ENCODE measurements around the gene ABI3BP. TPM values are rescaled to one million over a fixed set of nuclear protein-coding genes. Genes with fewer than 3 reads are reported as not detected.

The ABI3BP gene
- total RNA-seq, 2 donors from 2014 or later = 59.8 to 72.0 TPM

DNA sequence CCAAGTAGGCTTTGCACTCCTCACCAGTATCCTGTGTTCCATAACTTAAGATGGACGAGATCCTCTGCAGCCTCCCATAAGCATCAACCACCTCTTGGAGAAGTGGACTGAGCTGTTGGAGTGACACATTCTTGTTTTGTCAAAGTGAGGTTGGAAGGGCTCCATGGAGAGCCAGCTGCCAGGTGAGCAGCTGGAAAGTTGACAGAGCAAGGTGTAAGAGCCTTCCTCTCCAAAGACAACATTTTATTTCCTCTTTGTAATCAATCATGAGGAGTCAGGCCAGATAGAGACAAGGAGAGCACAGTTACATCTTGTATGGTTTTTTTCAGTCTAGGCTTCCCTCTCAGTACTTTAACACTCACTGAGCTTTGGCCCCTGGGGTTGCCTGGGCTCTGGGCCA lies 5.1 kb downstream of the ABI3BP start:
- DNase-seq = no peak
- intact Hi-C loops (cut with DNase I) = no loop called here
- ATAC-seq = no peak

DNA sequence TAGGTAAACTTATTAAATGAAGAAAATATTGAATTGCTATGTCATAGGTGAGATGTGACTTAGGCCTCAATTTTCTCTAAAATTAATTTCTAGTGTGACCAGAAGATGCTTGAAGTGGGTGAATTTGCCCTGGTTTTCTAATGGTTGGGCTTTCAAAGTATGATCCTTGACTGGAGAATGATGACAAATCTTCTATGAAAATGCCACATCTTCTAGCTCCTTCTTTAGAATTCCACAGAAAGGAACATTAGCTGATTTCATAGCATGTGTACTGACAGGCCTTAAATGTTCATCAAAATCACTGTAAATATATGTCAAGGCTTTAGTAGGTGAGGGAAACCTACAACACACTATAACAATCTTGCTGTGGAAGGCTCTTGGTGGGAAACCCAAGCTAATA lies 8.9 kb downstream of the ABI3BP start:
- intact Hi-C loops (cut with DNase I) = no loop called here
- ATAC-seq (no peak), DNase-seq (no peak)

DNA sequence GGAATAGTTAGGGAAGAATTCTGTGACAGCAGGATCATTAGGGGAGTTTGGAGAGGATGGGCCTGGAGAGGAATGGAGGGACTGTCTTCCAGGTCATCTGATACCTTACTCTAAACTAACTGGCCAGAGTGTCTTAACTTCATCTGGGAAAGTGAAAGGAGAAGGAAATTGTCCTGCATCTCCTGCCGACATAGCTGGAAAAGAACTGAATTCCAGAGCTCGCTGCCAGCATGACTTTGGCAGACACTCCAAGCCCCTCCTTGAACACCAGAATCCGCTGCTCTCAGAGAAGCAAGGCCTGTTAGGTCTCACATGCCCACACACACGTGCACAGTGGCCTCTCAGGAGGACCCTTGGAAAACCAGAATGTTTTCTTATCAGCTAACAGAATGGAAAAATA lies 10.5 kb downstream of the ABI3BP start:
- DNase-seq = peak; percentile 64
- intact Hi-C loops (cut with DNase I) = no loop called here
- ATAC-seq = peak; percentile 85 to 91

- DNase-seq (no peak), ATAC-seq (no peak)
- intact Hi-C loops (cut with DNase I) = no loop called here
Observed at GRCh38 chr3:100981164-100981911, 11.9 kb downstream of the ABI3BP start.

GRCh38 chr3:100978011-100978659 lies 15.1 kb downstream of the ABI3BP start:
- no peak for DNase-seq
- intact Hi-C loops (cut with DNase I) = loop anchor here in 1 of 2 donors (10.0 kb wide), 1 partner anchor 103 kb away; no protein-coding TSS in a partner anchor
- peak; percentile 31 to 42 for ATAC-seq

DNA sequence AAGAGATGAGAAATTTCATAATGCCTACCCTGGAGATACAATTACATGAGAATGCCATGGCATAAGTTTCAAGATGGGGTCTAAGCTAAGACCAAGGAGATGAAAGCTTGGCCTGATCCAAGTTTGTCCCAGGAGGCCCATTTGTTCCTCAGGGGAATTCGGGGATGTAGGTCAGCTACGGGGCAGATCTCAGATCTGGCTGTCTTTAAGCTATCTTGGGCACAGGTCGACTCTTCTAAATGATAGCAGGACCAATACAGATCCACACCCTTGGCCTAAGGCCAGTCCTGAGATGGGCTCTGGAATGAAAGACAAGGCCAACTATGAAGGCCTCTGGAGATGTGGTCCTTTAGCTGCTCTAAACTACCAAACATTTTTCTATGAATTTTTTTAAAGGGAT lies 16.6 kb downstream of the ABI3BP start:
- intact Hi-C loops (cut with DNase I) = loop anchor here in 1 of 2 donors (10.0 kb wide), 1 partner anchor 102 kb away; no protein-coding TSS in a partner anchor
- no peak for DNase-seq
- ATAC-seq = no peak

GRCh38 chr3:100975714-100976113 lies 17.5 kb downstream of the ABI3BP start:
- peak; percentile 47 to 56 for ATAC-seq
- DNase-seq = no peak
- intact Hi-C loops (cut with DNase I) = loop anchor here in 1 of 2 donors (10.0 kb wide), 1 partner anchor 101 kb away; no protein-coding TSS in a partner anchor

DNA sequence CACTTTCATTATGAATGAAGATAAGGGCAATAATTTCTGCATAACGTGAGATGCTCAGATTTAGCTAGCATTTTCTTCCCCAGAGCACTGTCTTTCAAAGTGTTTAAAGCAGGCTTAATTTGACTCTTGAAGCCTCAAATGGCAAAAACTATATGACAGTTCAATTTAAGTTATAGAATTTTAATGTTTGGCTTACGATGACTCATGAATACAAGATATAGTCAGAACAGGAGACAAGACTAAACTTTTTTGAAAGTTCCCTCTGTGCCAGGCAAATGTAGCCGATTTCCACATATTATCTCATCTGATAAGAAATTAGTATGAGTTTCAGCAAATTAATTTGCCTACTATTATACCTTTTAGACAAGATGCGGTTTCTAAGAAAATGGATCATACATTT lies 19.6 kb downstream of the ABI3BP start:
- ATAC-seq = no peak
- intact Hi-C loops (cut with DNase I) = loop anchor here in 1 of 2 donors (10.0 kb wide), 1 partner anchor 99 kb away; no protein-coding TSS in a partner anchor
- DNase-seq = no peak

DNA sequence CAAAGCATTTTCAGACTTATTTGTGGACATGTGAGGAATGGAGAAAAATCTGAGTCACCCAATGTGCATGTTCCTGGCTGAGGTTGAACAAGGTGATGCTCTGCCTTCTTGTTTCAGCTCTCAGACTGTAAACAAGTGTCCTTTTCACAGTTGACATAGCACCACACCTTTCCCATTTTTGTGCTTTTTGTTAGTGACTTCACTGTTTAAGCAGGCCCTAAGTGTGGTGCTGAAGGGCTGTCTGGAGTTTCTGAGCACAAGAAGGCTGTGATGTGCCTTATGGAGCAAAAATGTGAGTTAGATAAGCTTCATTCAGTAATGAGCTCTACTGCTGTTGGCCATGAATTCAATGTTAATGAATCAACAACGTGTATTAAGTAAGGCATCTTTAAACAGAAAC lies 20.4 kb downstream of the ABI3BP start:
- DNase-seq = no peak
- intact Hi-C loops (cut with DNase I) = loop anchor here in 1 of 2 donors (10.0 kb wide), 1 partner anchor 98 kb away; no protein-coding TSS in a partner anchor

GRCh38 chr3:100972301-100972844 lies 20.8 kb downstream of the ABI3BP start:
- intact Hi-C loops (cut with DNase I) = loop anchor here in 1 of 2 donors (10.0 kb wide), 1 partner anchor 98 kb away; no protein-coding TSS in a partner anchor
- DNase-seq (no peak), ATAC-seq (no peak)

More for the DNA sequence above, 20.4 kb downstream of the ABI3BP start:
- ATAC-seq = peak in 1 of 2 donors; percentile 32

- ATAC-seq = no peak
- intact Hi-C loops (cut with DNase I) = loop anchor here in 1 of 2 donors (10.0 kb wide), 1 partner anchor 97 kb away; no protein-coding TSS in a partner anchor
Observed at GRCh38 chr3:100971798-100972197, 21.4 kb downstream of the ABI3BP start.

GRCh38 chr3:100970477-100970990 lies 22.7 kb downstream of the ABI3BP start:
- intact Hi-C loops (cut with DNase I) = loop anchor here in 1 of 2 donors (10.0 kb wide), 1 partner anchor 96 kb away; no protein-coding TSS in a partner anchor
- DNase-seq = no peak
- ATAC-seq = no peak

More at GRCh38 chr3:100971798-100972197, 21.4 kb downstream of the ABI3BP start:
- DNase-seq = no peak

DNA sequence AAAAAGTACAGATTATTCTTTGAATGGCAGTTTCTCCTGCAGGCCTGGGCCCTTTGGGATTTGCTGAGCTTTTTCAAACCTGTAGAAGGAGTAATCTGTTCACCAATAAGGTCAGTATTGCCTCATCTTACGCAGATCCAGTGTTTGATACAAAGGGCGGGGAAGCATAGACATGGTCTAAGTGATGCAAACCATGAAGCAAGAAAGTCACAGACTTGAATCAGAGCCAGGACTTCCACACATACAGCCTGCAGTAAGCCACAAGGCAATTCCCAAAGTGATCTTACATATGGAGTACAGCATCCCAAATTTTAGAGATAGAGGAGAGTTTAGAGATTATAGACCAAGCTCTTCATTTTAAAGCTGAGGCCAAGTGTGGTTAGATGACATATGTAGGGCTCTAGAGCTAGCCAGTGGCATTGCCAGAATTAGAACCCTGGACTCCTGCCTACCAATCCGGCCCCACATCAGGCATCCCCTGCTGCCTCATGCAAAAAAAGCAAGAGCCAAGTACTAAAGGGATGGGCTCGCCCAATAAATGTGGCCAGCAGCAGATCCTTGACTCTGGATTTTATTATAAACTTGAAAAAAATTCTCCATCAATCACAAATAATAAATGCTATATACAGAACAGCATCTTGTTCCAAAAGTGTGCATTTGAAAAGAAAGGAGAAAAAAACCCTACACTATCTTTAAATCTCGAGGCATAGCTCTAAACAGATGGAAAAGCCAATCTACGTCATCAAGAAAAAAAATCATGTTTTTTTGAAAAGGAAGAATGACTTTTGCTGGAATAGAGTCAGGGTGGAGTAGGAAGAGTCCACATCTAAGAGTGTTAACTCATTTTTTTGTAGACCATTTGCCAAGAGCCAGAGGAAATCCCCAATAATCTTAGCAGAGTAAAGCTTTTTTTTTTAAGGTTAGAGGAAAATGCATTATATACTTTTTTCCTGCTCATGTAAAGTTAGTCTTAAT lies 24.0 kb downstream of the ABI3BP start:
- intact Hi-C loops (cut with DNase I) = no loop called here
- ATAC-seq = peak in 1 of 2 donors; percentile 51
- peak; percentile 31 for DNase-seq

- intact Hi-C loops (cut with DNase I) = no loop called here
- no peak for ATAC-seq
- DNase-seq = no peak
Observed at GRCh38 chr3:100966807-100967206, 26.4 kb downstream of the ABI3BP start.

- DNase-seq = no peak
- peak in 1 of 2 donors; percentile 66 for ATAC-seq
- intact Hi-C loops (cut with DNase I) = no loop called here
Observed at GRCh38 chr3:100966049-100966491, 27.2 kb downstream of the ABI3BP start.

GRCh38 chr3:100963041-100963440 lies 30.2 kb downstream of the ABI3BP start:
- ATAC-seq (no peak), DNase-seq (no peak)
- intact Hi-C loops (cut with DNase I) = no loop called here

- ATAC-seq (peak in 1 of 2 donors; percentile 83), DNase-seq (no peak)
- intact Hi-C loops (cut with DNase I) = loop anchor here in 1 of 2 donors (10.0 kb wide), 1 partner anchor 77 kb away; no protein-coding TSS in a partner anchor
Observed at GRCh38 chr3:100957261-100957986, 35.8 kb downstream of the ABI3BP start.

All from left cardiac atrium (tissue), 4 donors.